Stimulated activated naive B cell treated with anti-CD40 and anti-IgM and Interleukin-4, amounts not matched to agents 10 μg/mL and 1 μg/mL and 100 μg/mL, for 72 hours (primary cell): ENCODE results near the gene SLC27A1.
"Not testable (repeated sequence)": the region's sequence is repeated elsewhere in the genome, so short reads cannot be mapped to it uniquely, and the experiment has no call there.

Experiments used
- ATAC-seq, 2 donors: fragments of 150-1000 bp; cut with Tn5 transposase; replicated peaks; 2 replicates each; pipeline ENCODE4 v1.10.0; 2021; ENCODE audit warnings: moderate library complexity in 1 of 2
- DNase-seq: peaks from one replicate; pipeline ENCODE4 v3.0.0; 2021
- H3K27ac Mint-ChIP-seq: one replicate; pipeline ENCODE4 v1.8.0; 2022; ENCODE audit warnings: mild to moderate bottlenecking, mixed read lengths
- H3K27me3 Mint-ChIP-seq, 2 donors: one replicate each; pipeline ENCODE4 v1.8.0; 2022; ENCODE audit warnings: mixed read lengths in 2 of 2
- H3K36me3 Mint-ChIP-seq, 2 donors: one replicate each; pipeline ENCODE4 v1.8.0; 2022; ENCODE audit warnings: mixed read lengths in 2 of 2, mild to moderate bottlenecking in 1 of 2
- H3K4me1 Mint-ChIP-seq, 2 donors: one replicate each; pipeline ENCODE4 v1.8.0; 2022; ENCODE audit warnings: mixed read lengths in 2 of 2, mild to moderate bottlenecking in 1 of 2
- H3K4me3 Mint-ChIP-seq, 2 donors: one replicate each; pipeline ENCODE4 v1.8.0; 2022; ENCODE audit warnings: mild to moderate bottlenecking in 2 of 2, mixed read lengths in 2 of 2, moderate library complexity in 1 of 2
- H3K9me3 Mint-ChIP-seq, 2 donors: one replicate each; pipeline ENCODE4 v1.8.0; 2022; ENCODE audit warnings: mixed read lengths in 2 of 2, mild to moderate bottlenecking in 1 of 2

Gene SLC27A1

GRCh38 chr19:17500447-17501198 lies 30.3 kb downstream of the SLC27A1 start:
- Mint-ChIP-seq H3K4me1 (peaks cover 38 to 56% of the 10 kb centered on the region in 2 donors), H3K36me3 (peaks cover 25 to 38% of the 10 kb centered on the region in 2 donors), H3K4me3 (no peak overlapping the region), H3K9me3 (no peaks in the 10 kb centered on the region), H3K27ac (no peak overlapping the region), H3K27me3 (no peaks in the 10 kb centered on the region)
- no peak for DNase-seq
- ATAC-seq, result no peak

GRCh38 chr19:17503240-17503639 lies 32.9 kb downstream of the SLC27A1 start:
- H3K36me3 Mint-ChIP-seq, result peaks cover 30 to 43% of the 10 kb centered on the region in 2 donors
- no peak for DNase-seq

DNA sequence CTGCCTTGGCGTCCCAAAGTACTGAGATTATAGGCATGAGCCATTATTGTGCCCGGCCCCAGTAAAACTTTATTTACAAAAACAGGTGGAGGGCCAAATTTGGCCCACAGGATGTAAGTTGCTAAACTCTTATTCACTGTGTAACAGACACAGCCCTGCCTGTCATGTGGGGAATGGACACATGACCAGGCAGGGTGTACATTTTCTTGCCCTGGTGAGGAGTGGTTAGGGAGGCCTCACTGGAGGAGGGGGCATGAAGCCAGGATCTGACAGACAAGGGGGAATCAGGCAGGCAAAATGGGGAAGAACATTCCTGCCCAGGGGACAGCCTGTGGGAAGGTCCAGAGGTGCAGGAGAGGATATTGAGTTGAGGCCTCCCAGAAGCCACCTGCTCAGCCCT lies 33.7 kb downstream of the SLC27A1 start:
- no peak overlapping the region for H3K4me3 Mint-ChIP-seq
- peaks cover 33 to 46% of the 10 kb centered on the region in 2 donors for H3K36me3 Mint-ChIP-seq
- no peaks in the 10 kb centered on the region for H3K27me3 Mint-ChIP-seq
- no peak for ATAC-seq
- H3K4me1 Mint-ChIP-seq, result peaks cover 15 to 35% of the 10 kb centered on the region in 2 donors
- H3K27ac Mint-ChIP-seq, result no peak overlapping the region
- no peak for DNase-seq
- H3K9me3 Mint-ChIP-seq, result no peaks in the 10 kb centered on the region

More at GRCh38 chr19:17503240-17503639, 32.9 kb downstream of the SLC27A1 start:
- Mint-ChIP-seq H3K27ac (no peak overlapping the region), H3K9me3 (no peaks in the 10 kb centered on the region), H3K4me3 (no peak overlapping the region), H3K27me3 (no peaks in the 10 kb centered on the region), H3K4me1 (peaks cover 22 to 38% of the 10 kb centered on the region in 2 donors)
- ATAC-seq, result no peak

GRCh38 chr19:17504456-17504855 lies 34.1 kb downstream of the SLC27A1 start:
- ATAC-seq (no peak), DNase-seq (no peak)
- Mint-ChIP-seq H3K27me3 (no peaks in the 10 kb centered on the region), H3K4me1 (peaks cover 14 to 33% of the 10 kb centered on the region in 2 donors), H3K9me3 (no peaks in the 10 kb centered on the region), H3K4me3 (no peak overlapping the region), H3K27ac (no peak overlapping the region), H3K36me3 (peaks cover 33 to 46% of the 10 kb centered on the region in 2 donors)

- Mint-ChIP-seq H3K9me3 (no peaks in the 10 kb centered on the region), H3K4me3 (no peak overlapping the region), H3K27me3 (no peaks in the 10 kb centered on the region), H3K27ac (no peak overlapping the region), H3K4me1 (peaks cover 9 to 32% of the 10 kb centered on the region in 2 donors), H3K36me3 (peaks cover 32 to 43% of the 10 kb centered on the region in 2 donors)
- no peak for DNase-seq
- no peak for ATAC-seq
Observed at GRCh38 chr19:17505223-17505622, 34.9 kb downstream of the SLC27A1 start.

DNA sequence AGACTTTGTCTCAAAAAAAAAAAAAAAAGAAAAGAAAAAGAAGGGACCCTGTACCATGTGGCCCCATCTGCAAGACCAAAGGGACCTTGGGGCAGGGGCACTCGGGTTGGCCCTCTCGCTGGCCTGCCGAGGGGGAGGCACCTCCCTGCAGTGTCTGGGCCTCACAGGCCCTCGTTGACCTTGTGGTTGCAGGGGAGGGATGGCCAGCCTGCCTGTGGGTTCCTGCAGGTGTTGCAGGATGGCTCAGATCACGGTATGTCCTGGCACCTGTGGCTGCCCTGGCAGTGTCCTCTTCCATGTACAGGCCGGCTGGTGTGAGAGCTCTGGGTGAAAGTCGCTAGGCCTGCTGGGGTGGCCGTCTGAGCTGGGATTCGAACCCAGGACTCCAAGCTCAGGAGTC lies 36.4 kb downstream of the SLC27A1 start:
- ATAC-seq (no peak), DNase-seq (no peak)
- no peak overlapping the region for H3K27ac Mint-ChIP-seq
- H3K36me3 Mint-ChIP-seq, result peaks cover 28 to 42% of the 10 kb centered on the region in 2 donors
- H3K4me3 Mint-ChIP-seq, result no peak overlapping the region
- no peaks in the 10 kb centered on the region for H3K27me3 Mint-ChIP-seq
- H3K4me1 Mint-ChIP-seq, result peaks cover 14 to 38% of the 10 kb centered on the region in 2 donors
- no peaks in the 10 kb centered on the region for H3K9me3 Mint-ChIP-seq

DNA sequence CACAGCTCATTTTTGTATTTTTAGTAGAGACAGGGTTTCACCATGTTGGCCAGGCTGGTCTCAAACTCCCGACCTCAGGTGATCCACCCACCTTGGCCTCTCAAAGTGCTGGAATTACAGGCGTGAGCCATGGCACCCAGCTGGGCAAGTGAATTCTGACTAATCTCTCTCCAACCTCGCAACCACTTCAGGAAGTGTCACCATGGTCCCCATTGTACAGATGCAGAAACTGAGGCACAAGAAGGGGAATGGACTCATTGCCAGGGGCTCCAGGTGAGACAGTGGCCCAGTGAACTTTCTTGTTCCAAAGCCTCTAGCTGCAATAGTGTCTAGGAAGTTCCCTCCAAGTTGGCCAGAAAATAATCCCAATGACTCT lies 38.2 kb downstream of the SLC27A1 start:
- not testable (repeated sequence) for ATAC-seq, H3K4me3 Mint-ChIP-seq, H3K27me3 Mint-ChIP-seq, DNase-seq, H3K9me3 Mint-ChIP-seq, H3K27ac Mint-ChIP-seq
- Mint-ChIP-seq H3K4me1 (peaks cover 13 to 43% of the 10 kb centered on the region in 2 donors), H3K36me3 (peaks cover 33 to 47% of the 10 kb centered on the region in 2 donors)

GRCh38 chr19:17510220-17510993 lies 40.1 kb downstream of the SLC27A1 start:
- H3K27ac Mint-ChIP-seq, result peak overlapping the region; percentile 97
- no peaks in the 10 kb centered on the region for H3K9me3 Mint-ChIP-seq
- peaks cover 33 to 46% of the 10 kb centered on the region in 2 donors for H3K36me3 Mint-ChIP-seq
- peaks cover 18 to 54% of the 10 kb centered on the region in 2 donors for H3K4me1 Mint-ChIP-seq
- peak overlapping the region; percentile 98 for H3K4me3 Mint-ChIP-seq
- no peak for ATAC-seq
- no peaks in the 10 kb centered on the region for H3K27me3 Mint-ChIP-seq
- DNase-seq, result no peak

DNA sequence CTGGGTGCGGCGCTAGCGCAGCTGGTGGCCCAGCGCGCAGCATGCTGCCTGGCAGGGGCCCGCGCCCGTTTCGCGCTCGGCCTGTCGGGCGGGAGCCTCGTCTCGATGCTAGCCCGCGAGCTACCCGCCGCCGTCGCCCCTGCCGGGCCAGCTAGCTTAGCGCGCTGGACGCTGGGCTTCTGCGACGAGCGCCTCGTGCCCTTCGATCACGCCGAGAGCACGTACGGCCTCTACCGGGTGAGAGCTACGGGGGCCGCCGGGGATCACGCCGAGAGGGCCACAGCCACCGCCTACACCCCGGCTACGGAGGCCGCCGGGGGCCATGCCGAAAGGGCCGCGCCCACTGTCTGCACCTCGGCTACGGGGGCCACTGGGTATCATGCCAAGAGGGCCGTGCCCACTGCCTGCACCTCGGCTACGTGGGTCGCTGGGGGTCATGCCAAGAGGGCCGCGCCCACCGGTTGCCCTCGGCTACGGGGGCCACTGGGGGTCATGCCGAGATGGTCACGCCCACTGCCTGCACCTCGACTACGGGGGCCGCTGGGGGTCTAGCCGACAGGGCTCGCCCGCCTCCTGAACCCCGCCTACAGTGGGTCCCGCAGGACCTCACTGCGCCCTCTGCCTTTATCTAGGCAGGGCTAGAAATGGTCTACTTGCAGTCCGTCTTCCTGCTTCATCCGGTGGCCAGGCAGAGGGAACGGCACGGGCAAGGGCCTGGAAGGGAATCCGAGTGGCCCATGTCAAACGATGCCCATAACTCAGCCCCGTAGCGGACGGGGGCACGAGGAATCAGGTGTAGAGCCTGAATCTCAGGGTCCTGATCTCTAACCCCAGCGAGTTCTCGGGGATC lies 41.6 kb downstream of the SLC27A1 start:
- DNase-seq (peak; percentile 97), ATAC-seq (peak; percentile 80 to 82)
- peaks cover 20 to 62% of the 10 kb centered on the region in 2 donors for H3K4me1 Mint-ChIP-seq
- H3K9me3 Mint-ChIP-seq, result no peaks in the 10 kb centered on the region
- no peaks in the 10 kb centered on the region for H3K27me3 Mint-ChIP-seq
- H3K4me3 Mint-ChIP-seq, result peak overlapping the region; percentile 98
- H3K36me3 Mint-ChIP-seq, result peaks cover 42 to 48% of the 10 kb centered on the region in 2 donors
- peak overlapping the region; percentile 97 for H3K27ac Mint-ChIP-seq

- Mint-ChIP-seq H3K9me3 (peaks cover 2 to 4% of the 10 kb centered on the region in 2 donors), H3K27me3 (no peaks in the 10 kb centered on the region), H3K4me3 (peak overlapping the region; percentile 98), H3K4me1 (peaks cover 22 to 66% of the 10 kb centered on the region in 2 donors), H3K27ac (peak overlapping the region; percentile 97), H3K36me3 (peaks cover 48 to 55% of the 10 kb centered on the region in 2 donors)
- ATAC-seq, result peak; percentile 12 to 18
- no peak for DNase-seq
Observed at GRCh38 chr19:17512574-17512939, 42.2 kb downstream of the SLC27A1 start.

DNA sequence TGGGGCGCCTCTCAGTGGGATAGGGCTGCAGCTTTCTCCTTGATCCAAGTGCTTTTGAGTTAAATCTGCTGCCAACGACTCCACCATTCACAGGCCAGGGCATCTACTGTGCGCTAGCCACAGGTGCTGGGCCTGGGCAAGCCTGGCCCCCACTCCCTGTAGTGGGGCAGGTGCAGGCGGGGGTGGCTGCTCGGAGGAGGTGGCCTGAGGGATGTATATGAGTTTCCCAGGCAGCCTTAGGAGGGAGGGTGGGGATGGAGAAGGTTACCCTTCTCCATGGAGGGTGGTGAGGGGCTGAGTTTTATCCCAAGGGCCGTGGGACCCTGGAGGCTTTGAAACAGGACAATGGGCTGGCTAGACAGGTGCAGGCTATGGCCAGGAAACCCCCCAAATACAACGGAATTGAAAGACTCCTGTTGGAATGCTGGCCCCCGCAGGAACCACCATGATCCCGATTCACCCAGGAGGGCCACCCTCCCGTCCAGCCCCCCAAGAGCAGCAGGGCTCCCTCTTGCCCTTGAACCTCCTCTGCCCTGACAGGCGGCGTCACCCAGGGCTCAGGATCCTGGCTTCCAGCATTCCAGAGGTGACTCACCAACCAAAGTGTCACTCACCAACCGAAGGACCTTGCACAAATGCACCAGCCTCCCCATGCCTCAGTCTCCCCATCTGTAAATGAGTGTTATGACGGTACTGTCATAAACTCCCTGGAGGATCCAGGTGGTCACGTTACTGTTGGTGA lies 45.3 kb downstream of the SLC27A1 start:
- Mint-ChIP-seq H3K27ac (no peak overlapping the region), H3K9me3 (peaks cover 2 to 4% of the 10 kb centered on the region in 2 donors), H3K27me3 (no peaks in the 10 kb centered on the region), H3K4me1 (peaks cover 25 to 51% of the 10 kb centered on the region in 2 donors), H3K4me3 (no peak overlapping the region), H3K36me3 (peaks cover 47 to 56% of the 10 kb centered on the region in 2 donors)
- no peak for DNase-seq
- ATAC-seq, result no peak

DNA sequence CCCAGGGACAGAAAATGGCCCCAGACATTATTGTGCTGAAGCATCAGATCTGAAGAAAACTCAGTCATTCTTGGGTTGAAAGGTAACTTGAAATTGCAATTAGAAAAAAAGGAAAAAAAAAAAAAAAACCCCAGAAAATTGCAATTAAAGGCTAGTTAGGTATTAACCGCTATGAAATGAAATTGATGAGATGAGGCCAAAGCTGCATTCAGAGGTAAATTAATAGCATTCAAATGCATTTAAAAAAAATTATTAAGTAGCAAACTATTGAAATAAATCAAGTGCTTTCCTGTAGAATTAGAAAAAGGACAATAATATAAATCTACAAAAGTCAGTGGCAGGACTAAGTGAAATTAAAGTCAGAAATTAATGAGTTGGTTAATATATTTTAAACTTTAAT lies 47.6 kb downstream of the SLC27A1 start:
- Mint-ChIP-seq H3K36me3 (peaks cover 46 to 59% of the 10 kb centered on the region in 2 donors), H3K27ac (no peak overlapping the region), H3K9me3 (peaks cover 4 to 8% of the 10 kb centered on the region in 2 donors), H3K4me3 (no peak overlapping the region), H3K4me1 (peaks cover 27 to 47% of the 10 kb centered on the region in 2 donors), H3K27me3 (no peaks in the 10 kb centered on the region)
- ATAC-seq, result no peak
- no peak for DNase-seq

DNA sequence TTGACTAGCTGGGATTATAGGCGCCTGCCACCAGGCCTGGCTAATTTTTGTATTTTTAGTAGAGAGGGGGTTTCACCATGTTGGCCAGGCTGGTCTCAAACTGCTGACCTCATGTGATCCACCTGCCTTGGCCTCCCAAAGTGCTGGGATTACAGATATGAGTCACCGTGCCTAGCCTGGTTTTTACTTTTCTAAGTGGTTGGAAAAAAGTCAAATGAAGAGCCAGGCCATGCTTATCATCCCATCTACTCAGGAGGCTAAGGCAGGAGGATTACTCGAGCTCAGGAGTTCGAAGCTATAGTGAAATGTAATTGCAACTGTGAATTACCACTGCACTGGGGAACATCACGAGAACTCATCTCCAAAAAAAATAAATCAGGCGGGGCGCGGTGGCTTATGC lies 48.3 kb downstream of the SLC27A1 start:
- not testable (repeated sequence) for H3K27me3 Mint-ChIP-seq, H3K4me3 Mint-ChIP-seq, DNase-seq, H3K9me3 Mint-ChIP-seq, ATAC-seq
- Mint-ChIP-seq H3K4me1 (peaks cover 31 to 48% of the 10 kb centered on the region in 2 donors), H3K27ac (peak overlapping the region; percentile 56), H3K36me3 (peaks cover 47 to 61% of the 10 kb centered on the region in 2 donors)
